Mesodermal cell (in vitro differentiated cells): ENCODE data around the gene ZDHHC8.

Experiments
- H3K27ac ChIP-seq: 2 replicates; pipeline ENCODE4 v1.7.0; 2013; ENCODE audit warnings: mild to moderate bottlenecking, low read depth, low read length, moderate library complexity; ENCODE audit not compliant: severe bottlenecking
- H3K36me3 ChIP-seq: 2 replicates; pipeline ENCODE4 v1.7.1; 2013; ENCODE audit warnings: mild to moderate bottlenecking, low read length, moderate library complexity; ENCODE audit not compliant: control insufficient read depth, insufficient read depth
- H3K4me1 ChIP-seq: one replicate; pipeline ENCODE4 v1.7.1; 2013; ENCODE audit warnings: mild to moderate bottlenecking, low read length; ENCODE audit not compliant: insufficient read depth, control insufficient read depth, poor library complexity, severe bottlenecking
- H3K4me3 ChIP-seq: 2 replicates; pipeline ENCODE4 v1.7.0; 2013; ENCODE audit warnings: low read length, control low read depth, mild to moderate bottlenecking; ENCODE audit not compliant: insufficient read depth, poor library complexity, severe bottlenecking; ENCODE audit errors: extremely low read depth
- H3K9me3 ChIP-seq: 2 replicates; pipeline ENCODE4 v1.7.1; 2013; ENCODE audit warnings: mild to moderate bottlenecking, low read length, moderate library complexity; ENCODE audit not compliant: control insufficient read depth
- WGBS, 2 experiments: methylation state at CpG; one replicate each; pipeline ENCODE4 v1.1.5; 2013; ENCODE audit warnings: missing lambda C conversion rate in 2 of 2; ENCODE audit not compliant: insufficient coverage in 2 of 2; 5-methylcytosine and 5-hydroxymethylcytosine counted together

The ZDHHC8 gene

DNA sequence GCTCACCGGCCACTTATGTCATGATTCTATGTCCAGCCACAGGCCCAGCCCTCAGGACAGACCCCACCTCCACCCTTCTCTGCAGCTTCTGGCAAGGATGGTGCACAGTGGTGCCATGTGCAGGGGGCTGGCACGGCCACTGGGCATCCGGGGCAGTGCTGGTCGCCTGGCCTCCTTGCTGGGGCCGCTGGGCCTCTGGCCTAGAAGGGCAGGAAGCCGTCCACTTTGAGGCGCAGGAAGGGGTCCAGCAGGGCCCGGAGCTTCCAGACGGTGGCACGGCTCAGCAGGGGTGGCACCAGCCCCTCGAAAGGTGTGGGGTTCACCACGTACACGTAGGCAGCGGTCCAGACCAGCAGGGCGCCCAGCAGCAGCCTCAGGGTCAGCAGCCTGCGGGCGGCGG lies 16.8 kb downstream of the ZDHHC8 start:
- Histone ChIP-seq H3K27ac (no peak overlapping the region), H3K4me3 (no peak overlapping the region), H3K4me1 (no peaks in the 10 kb centered on the region), H3K36me3 (peaks cover 4% of the 10 kb centered on the region), H3K9me3 (no peaks in the 10 kb centered on the region)
- 96 to 98% methylated on average over 17 to 18 of the region's 18 CpGs for WGBS, 2 experiments

DNA sequence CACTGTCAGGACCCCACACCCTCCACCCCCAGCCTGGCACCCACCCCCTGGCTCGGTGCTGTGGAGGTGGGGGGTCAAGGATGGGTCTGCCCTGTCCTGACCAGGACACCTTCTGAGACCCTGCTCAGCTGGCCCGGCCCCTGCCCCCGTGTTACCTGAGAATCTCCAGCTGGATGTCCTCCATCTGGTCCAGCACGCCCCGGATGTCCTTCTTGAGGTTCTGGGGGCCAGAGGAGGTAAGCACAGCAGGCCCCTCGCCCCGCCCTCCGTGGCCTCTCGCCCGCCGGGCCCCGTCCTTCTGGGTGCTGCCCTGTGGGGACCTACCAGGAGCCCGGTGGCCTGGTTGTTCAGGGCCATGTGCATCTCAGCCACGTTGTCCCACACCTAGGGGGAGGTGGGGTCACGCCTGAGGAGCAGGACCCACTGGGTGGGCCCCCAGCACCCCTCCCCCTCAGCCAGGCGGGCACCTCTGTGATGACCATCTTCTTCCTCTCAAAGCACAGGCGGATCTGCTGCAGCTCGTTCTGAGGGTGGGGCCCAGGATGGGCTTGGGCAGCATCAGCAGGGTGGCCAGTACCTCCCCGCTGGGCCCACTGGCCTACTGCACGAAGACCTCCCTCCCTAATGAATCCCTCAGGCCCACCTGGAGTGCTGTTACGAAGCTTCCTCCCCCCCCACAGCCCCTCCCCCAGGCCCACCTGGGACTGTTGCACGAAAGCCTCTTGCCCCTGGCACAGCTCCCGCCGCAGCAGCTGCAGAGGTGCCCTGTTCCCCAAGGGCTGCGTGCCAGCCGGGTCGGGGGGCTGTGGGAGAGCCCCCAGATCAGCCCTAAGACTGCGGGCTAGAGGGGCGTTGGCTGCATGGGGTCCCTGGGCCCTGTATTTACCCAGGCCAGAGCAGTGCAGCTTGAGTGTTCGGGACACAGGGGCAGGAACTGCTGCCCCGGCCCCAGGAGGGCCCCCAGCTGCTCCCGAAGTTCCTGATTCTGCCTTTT lies 17.9 kb downstream of the ZDHHC8 start:
- Histone ChIP-seq H3K9me3 (no peaks in the 10 kb centered on the region), H3K36me3 (peaks cover 4% of the 10 kb centered on the region), H3K4me1 (no peaks in the 10 kb centered on the region), H3K4me3 (no peak overlapping the region), H3K27ac (no peak overlapping the region)
- WGBS, 2 experiments: 91 to 92% methylated on average over 16 to 27 of the region's 32 CpGs

DNA sequence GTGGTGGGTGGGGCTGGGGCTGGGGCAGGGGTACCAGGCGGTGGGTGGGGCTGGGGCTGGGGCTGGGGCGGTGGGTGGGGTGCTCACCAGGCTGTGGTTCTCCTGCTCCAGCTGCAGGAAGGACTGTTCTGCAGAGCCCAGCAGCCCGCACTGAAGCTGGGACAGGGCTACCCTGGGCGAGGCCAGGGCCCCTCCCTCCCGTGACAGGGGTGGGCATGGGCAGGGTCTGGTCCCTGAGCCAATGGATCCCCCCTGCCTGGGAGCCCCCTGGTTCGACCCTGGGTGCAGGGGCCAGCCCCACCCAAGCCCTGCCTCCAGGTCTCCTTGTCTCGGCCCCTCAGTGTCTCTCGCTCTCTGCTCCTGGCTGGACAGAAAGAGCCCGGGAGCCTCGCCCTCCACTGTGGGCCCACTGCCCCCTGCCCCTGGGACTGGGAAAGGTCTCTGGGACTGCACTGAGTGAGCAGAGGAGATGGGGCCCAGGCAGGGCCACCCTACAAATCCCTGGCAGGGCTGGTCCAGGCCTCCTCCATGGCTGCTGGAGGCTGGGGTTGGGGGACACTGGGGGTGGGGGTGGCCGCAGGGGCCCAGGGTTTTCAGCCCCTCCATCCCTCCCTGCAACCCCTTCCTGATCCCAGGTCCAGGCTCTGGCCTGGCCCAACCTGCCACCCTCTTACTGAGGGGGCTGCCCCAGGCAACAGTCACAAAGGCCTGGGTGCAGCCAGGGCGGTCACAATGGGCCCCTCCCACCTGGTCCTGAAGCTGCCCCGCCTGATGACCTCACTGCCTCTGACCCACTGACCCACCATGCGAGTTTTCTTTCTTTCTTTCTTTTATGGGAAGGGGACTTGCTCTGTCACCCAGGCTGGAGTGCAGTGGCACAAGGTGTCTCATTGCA lies 19.0 kb downstream of the ZDHHC8 start, which contains the start of gene CCDC188:
CCDC188 (minus strand) TSS at position 675 of the 895 bp plus-strand sequence; CDS start at position 606, 69 bp downstream.
- Histone ChIP-seq H3K36me3 (peaks cover 2% of the 10 kb centered on the region), H3K4me1 (no peaks in the 10 kb centered on the region), H3K9me3 (no peaks in the 10 kb centered on the region), H3K27ac (no peak within 1 kb of the TSS), H3K4me3 (no peak within 1 kb of the TSS)
- 90 to 93% methylated on average over 7 to 8 of the region's 14 CpGs for WGBS, 2 experiments

DNA sequence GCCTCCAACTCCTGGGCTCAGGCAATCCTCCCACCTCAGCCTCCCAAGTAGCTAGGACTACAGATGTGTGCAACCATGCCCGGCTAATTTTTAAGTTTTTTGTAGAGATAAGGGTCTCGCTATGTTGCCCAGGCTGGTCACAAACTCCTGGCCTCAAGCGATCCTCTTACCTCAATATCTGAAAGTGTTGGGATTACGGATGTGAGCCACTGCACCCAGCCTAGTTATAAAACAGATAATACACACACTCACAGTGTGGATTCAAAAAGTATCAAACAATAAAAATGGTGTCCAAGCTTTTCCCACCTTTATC lies 19.6 kb downstream of the ZDHHC8 start:
- no peak overlapping the region for H3K4me3 ChIP-seq
- no peaks in the 10 kb centered on the region for H3K9me3 ChIP-seq
- H3K27ac ChIP-seq: no peak overlapping the region
- WGBS, 2 experiments: 100% methylated on average over 2 to 3 of the region's 4 CpGs
- H3K4me1 ChIP-seq: no peaks in the 10 kb centered on the region
- H3K36me3 ChIP-seq: no peaks in the 10 kb centered on the region

DNA sequence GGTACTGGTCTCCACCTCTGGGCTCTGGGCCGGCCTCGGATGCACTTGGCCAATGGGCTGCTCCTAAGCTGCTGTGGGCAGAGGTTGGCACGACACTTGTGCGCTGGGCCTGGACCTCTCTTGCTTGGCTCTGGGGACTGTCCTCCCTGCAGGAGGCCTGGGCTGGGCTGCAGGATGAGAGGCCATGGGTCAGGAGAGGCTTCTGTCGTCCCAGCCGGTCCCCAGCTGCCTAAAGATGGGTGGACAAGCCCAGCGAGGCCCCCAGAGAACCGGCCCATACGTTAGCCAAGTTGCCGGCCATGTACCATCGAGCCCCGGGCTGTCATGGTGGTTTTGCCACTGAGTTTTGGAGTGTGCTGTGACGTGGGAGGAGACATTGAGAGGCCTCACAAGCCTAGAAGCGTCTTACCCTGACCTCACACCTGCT lies 20.9 kb downstream of the ZDHHC8 start:
- Histone ChIP-seq H3K9me3 (no peaks in the 10 kb centered on the region), H3K36me3 (no peaks in the 10 kb centered on the region), H3K4me1 (no peaks in the 10 kb centered on the region), H3K4me3 (no peak overlapping the region), H3K27ac (no peak overlapping the region)
- 93 to 95% methylated on average over 8 to 14 of the region's 14 CpGs for WGBS, 2 experiments

DNA sequence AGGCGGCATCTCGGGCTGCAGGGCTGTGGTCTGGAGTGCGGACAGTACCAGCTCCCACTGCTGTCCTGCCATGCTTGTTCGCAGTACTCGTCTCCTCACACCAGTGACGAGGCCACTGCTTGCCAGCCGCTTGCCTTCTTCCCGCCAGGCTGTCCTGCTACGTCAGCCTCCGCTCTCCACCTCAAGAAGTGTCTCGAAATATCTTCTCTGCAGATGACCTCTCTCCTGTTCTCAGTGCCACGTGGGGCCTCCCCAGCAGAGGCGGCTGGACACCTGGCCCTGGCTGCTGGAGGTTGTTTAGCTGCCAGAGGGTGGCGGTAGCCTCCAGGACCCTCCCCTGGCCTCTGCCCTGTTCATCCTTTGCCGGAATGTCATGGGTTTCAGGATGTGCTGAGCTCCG lies 22.3 kb downstream of the ZDHHC8 start:
- H3K27ac ChIP-seq: no peak overlapping the region

DNA sequence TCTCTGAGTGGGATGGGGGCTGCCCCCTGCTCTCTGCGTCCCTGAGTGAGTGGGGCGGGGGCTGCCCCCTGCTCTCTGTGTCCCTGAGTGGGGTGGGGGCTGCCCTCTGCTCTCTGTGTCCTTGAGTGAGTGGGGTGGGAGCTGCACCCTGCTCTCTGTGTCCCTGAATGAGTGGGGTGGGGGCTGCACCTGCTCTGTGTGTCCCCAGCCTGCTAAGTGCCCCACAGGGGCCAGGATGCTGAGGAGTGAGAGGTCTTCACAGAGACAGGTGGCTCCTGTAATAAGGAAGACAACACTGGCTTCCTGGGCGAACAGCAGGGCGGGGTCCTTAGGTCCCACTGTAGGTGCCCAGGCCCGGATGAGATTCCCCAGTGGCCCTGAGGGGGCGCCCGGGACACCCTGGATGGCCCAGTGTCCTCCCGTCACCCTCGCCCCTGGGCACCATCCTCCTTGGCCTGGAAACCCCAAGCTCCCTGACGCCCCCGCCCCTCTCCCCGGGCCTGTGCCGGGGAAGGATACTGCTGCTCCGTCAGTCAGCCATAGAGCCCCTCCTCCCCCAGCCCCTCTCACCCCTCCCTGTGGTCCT lies 23.1 kb downstream of the ZDHHC8 start:
- Histone ChIP-seq H3K36me3 (no peaks in the 10 kb centered on the region), H3K27ac (no peak overlapping the region), H3K9me3 (no peaks in the 10 kb centered on the region), H3K4me1 (peaks cover 3% of the 10 kb centered on the region), H3K4me3 (no peak overlapping the region)
- WGBS, 2 experiments: 75 to 86% methylated on average over 6 to 7 of the region's 14 CpGs

More for the DNA sequence above, 22.3 kb downstream of the ZDHHC8 start:
- 76% methylated on average over 15 to 16 of the region's 16 CpGs for WGBS, 2 experiments
- Histone ChIP-seq H3K4me1 (peaks cover 2% of the 10 kb centered on the region), H3K9me3 (no peaks in the 10 kb centered on the region), H3K36me3 (no peaks in the 10 kb centered on the region), H3K4me3 (no peak overlapping the region)

DNA sequence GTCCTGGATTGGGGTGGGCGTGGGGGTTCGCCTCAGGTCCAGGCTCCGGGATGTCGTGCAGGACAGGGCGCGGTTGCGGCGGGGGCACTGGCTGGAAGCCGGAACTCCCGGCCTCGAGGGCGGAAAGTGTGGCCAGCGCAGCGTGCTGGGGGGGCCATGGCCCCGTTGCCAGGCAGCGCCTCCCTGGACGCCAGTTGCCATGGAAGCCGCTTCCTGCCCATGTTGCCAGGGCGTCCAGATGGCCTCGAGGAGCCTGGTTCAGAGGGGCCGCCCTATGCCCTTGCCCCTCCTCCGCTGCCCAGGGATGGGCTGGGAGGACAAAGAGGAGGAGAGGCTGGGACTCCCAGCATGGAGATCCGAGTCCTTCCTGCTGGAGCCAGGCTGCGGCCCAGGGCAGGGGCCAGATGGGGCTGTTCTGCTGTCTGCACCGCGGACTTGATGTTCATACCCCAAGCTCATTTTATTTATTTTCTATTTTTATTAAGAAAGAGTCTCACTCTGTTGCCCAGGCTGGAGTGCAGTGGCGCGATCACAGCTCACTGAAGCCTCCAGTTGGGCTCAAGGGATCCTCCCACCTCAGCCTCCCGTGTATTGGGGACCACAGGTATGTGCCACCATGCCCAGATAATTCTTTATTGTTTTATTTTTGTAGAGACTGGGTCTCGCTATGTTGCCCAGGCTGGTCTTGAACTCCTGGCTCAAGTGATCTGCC lies 23.9 kb downstream of the ZDHHC8 start:
- Histone ChIP-seq H3K9me3 (no peaks in the 10 kb centered on the region), H3K36me3 (no peaks in the 10 kb centered on the region), H3K27ac (no peak overlapping the region), H3K4me3 (no peak overlapping the region), H3K4me1 (peaks cover 3% of the 10 kb centered on the region)
- WGBS, 2 experiments: 81 to 91% methylated on average over 21 to 22 of the region's 30 CpGs

DNA sequence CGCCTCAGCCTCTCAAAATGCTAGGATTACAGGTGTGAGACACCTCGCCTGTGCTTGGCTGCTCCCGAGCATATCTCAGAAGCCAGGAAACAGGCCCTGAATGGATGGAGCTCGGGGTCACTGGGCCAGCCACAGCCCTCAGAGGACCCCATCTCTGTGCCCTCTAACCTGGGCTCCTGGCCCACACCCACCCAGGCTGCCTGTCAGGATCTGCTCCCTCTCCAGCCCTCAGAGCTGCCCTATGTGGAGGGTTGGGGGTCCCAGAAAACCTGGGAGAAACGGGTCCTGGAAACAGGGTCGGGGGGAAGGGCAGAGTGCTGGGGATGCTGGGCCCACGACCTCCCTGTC lies 24.4 kb downstream of the ZDHHC8 start:
- H3K9me3 ChIP-seq: no peaks in the 10 kb centered on the region
- WGBS, 2 experiments: 84 to 89% methylated on average over 7 of the region's 7 CpGs
- H3K4me3 ChIP-seq: no peak overlapping the region
- H3K4me1 ChIP-seq: peaks cover 3% of the 10 kb centered on the region
- H3K36me3 ChIP-seq: no peaks in the 10 kb centered on the region
- H3K27ac ChIP-seq: no peak overlapping the region
